ENCODE data around the gene INTS4.
"Not testable (repeated sequence)": the region's sequence is repeated elsewhere in the genome, so short reads cannot be mapped to it uniquely, and the experiment has no call there.

Gene INTS4

GRCh38 chr11:77942465-77942864 is 52.0 kb downstream of the INTS4 start:
- not testable (repeated sequence) for DNase-seq

GRCh38 chr11:77933596-77933995 is 60.9 kb downstream of the INTS4 start:
- not testable (repeated sequence) for DNase-seq

- DNase-seq = not testable (repeated sequence)
These were observed 63.9 kb downstream of the INTS4 start for GRCh38 chr11:77930334-77931208.

- DNase-seq = not testable (repeated sequence)
These were observed 76.8 kb downstream of the INTS4 start for GRCh38 chr11:77917713-77918112.

- DNase-seq = not testable (repeated sequence)
These were observed 80.1 kb downstream of the INTS4 start for GRCh38 chr11:77914307-77914791.

GRCh38 chr11:77913608-77914306 is 80.7 kb downstream of the INTS4 start:
- not testable (repeated sequence) for DNase-seq

- not testable (repeated sequence) for DNase-seq
These were observed 83.6 kb downstream of the INTS4 start for GRCh38 chr11:77910828-77911227.

- no peak for DNase-seq
These were observed 85.2 kb downstream of the INTS4 start for GRCh38 chr11:77909277-77909676.

- DNase-seq = no peak
These were observed 85.6 kb downstream of the INTS4 start for GRCh38 chr11:77908835-77909234.

GRCh38 chr11:77894949-77895348 is 99.5 kb downstream of the INTS4 start:
- DNase-seq = not testable (repeated sequence)

- DNase-seq = not testable (repeated sequence)
These were observed 102.8 kb downstream of the INTS4 start for GRCh38 chr11:77891703-77892102.

GRCh38 chr11:77891256-77891655 is 103.2 kb downstream of the INTS4 start:
- DNase-seq = not testable (repeated sequence)

- DNase-seq = not testable (repeated sequence)
These were observed 103.8 kb downstream of the INTS4 start for GRCh38 chr11:77890619-77891056.

GRCh38 chr11:77890100-77890614 is 104.3 kb downstream of the INTS4 start:
- not testable (repeated sequence) for DNase-seq

GRCh38 chr11:77889045-77889444 is 105.4 kb downstream of the INTS4 start:
- not testable (repeated sequence) for DNase-seq

GRCh38 chr11:77886401-77886800 is 108.1 kb downstream of the INTS4 start:
- no peak for DNase-seq

GRCh38 chr11:77884829-77885190 is 109.7 kb downstream of the INTS4 start:
- DNase-seq = no peak

- no peak for DNase-seq
These were observed 110.2 kb downstream of the INTS4 start for GRCh38 chr11:77884186-77884828.

- DNase-seq = no peak
These were observed 110.7 kb downstream of the INTS4 start for GRCh38 chr11:77883775-77884174.

- DNase-seq = no peak
These were observed 112.1 kb downstream of the INTS4 start for GRCh38 chr11:77882396-77882795.

- no peak for DNase-seq
These were observed 115.2 kb downstream of the INTS4 start for GRCh38 chr11:77879218-77879617.

- not testable (repeated sequence) for DNase-seq
These were observed 116.2 kb downstream of the INTS4 start for GRCh38 chr11:77878247-77878646.

GRCh38 chr11:77876045-77876444 is 118.4 kb downstream of the INTS4 start:
- no peak for DNase-seq
